ENCODE results near the gene GSTO1. TPM values are rescaled to one million over a fixed set of nuclear protein-coding genes. Genes with fewer than 3 reads are reported as not detected.

GSTO1 gene
- total RNA-seq, 1 experiment from 2014 or later = 134 TPM

GRCh38 chr10:104230490-104230889 is 24.2 kb upstream of the GSTO1 start:
- no peak for TF ChIP-seq REST (IDR thresholded peaks at IDR 0.05; ENCODE audit: insufficient read depth in 1 of 2, low read depth in 2 of 2, low read length in 1 of 2)
- TF ChIP-seq TCF7L2 (IDR thresholded peaks at IDR 0.05; ENCODE audit: low read depth, low read length) = no peak
- no peak for TF ChIP-seq CTCF (IDR thresholded peaks at IDR 0.05)
- TF ChIP-seq SIN3A (IDR thresholded peaks at IDR 0.05; ENCODE audit: borderline replicate concordance, insufficient read depth, low read depth, low read length) = no peak
- no peak for TF ChIP-seq POLR2AphosphoS5 (IDR thresholded peaks at IDR 0.05; ENCODE audit: low read depth, low read length)
- in situ Hi-C loops (cut with HindIII; ENCODE audit: low pct_unique_long_range_greater_than_20kb, low sequenced_read_pairs) (no loop called here), intact Hi-C loops (cut with micrococcal nuclease; ENCODE audit: unreplicated experiment) (no loop called here)
- Histone ChIP-seq H3K27ac (ENCODE audit: low read length) (no peak overlapping the region), H3K9me3 (ENCODE audit: control insufficient read depth, insufficient read depth, low read depth, low read length) (peaks cover 5% of the 10 kb centered on the region; the same call in 1 of the 2 replicates), H3K36me3 (ENCODE audit: control insufficient read depth, insufficient read depth, low read length) (no peaks in the 10 kb centered on the region; the same call in 1 of the 2 replicates), H3K4me1 (ENCODE audit: control insufficient read depth, insufficient read depth, low read length) (peaks cover 6% of the 10 kb centered on the region), H3K27me3 (ENCODE audit: control insufficient read depth, insufficient read depth, low read length) (peaks cover 6% of the 10 kb centered on the region; the same call in 1 of the 2 replicates), H3K4me3 (ENCODE audit: low read depth in 2 of 2, low read length in 2 of 2) (no peak overlapping the region)
- POLR2A ChIA-PET = no interaction called here
- ATAC-seq (no peak), DNase-seq (ENCODE audit: low read depth, low spot score) (no peak)
- BruUV-seq (replicated peaks) = no TSS peak
- CTCF ChIA-PET = no interaction called here

GRCh38 chr10:104231784-104232612 is 22.7 kb upstream of the GSTO1 start, which contains the start of gene CFAP43:
Gene CFAP43, minus strand, starts transcription at chr10:104232364. Its CDS starts 118 bp downstream, at chr10:104232246.
- ATAC-seq = peak; percentile 100
- ChIA-PET CTCF (interaction anchor here (1.0 kb wide), 1 partner anchor 35 kb away, joined by 7 read pairs; no protein-coding TSS in a partner anchor), POLR2A (interaction anchor here (0.6 to 1.0 kb wide), 4 partner anchors 25 to 324 kb away, joined by 3 to 6 read pairs (median 4); no protein-coding TSS in a partner anchor)
- no peaks in the 10 kb centered on the region; the same call in 1 of the 2 replicates for H3K36me3 ChIP-seq (ENCODE audit: control insufficient read depth, insufficient read depth, low read length)
- TF ChIP-seq SIN3A (IDR thresholded peaks at IDR 0.05; ENCODE audit: borderline replicate concordance, insufficient read depth, low read depth, low read length) = peak; percentile 100
- no peak for TF ChIP-seq POLR2AphosphoS5 (IDR thresholded peaks at IDR 0.05; ENCODE audit: low read depth, low read length)
- TF ChIP-seq CTCF (IDR thresholded peaks at IDR 0.05) = no peak
- peak; percentile 77 for TF ChIP-seq TCF7L2 (IDR thresholded peaks at IDR 0.05; ENCODE audit: low read depth, low read length)
- H3K27me3 ChIP-seq (ENCODE audit: control insufficient read depth, insufficient read depth, low read length) = peaks cover 6% of the 10 kb centered on the region; the same call in 1 of the 2 replicates
- H3K27ac ChIP-seq (ENCODE audit: low read length) = peak within 1 kb of the TSS; percentile 73
- peaks cover 5% of the 10 kb centered on the region; the same call in 1 of the 2 replicates for H3K9me3 ChIP-seq (ENCODE audit: control insufficient read depth, insufficient read depth, low read depth, low read length)
- peak within 1 kb of the TSS; percentile 71 to 90 for H3K4me3 ChIP-seq (ENCODE audit: low read depth in 2 of 2, low read length in 2 of 2)
- BruUV-seq (replicated peaks) = no TSS peak
- intact Hi-C loops (cut with micrococcal nuclease; ENCODE audit: unreplicated experiment) (no loop called here), in situ Hi-C loops (cut with HindIII; ENCODE audit: low pct_unique_long_range_greater_than_20kb, low sequenced_read_pairs) (no loop called here)
- H3K4me1 ChIP-seq (ENCODE audit: control insufficient read depth, insufficient read depth, low read length) = peaks cover 6% of the 10 kb centered on the region
- DNase-seq (ENCODE audit: low read depth, low spot score) = peak; percentile 81

All from Panc1 (cell line).